Prostate gland (tissue), 2 donors: ENCODE results near the gene CCDC146. TPM values are rescaled to one million over a fixed set of nuclear protein-coding genes. Genes with fewer than 3 reads are reported as not detected.

ENCODE experiments used
- DNase-seq: peaks from one replicate; pipeline ENCODE4 v3.0.0-alpha.2; 2019; ENCODE audit warnings: low spot score
- H3K27ac ChIP-seq, 2 donors: fragments of 200-600 bp; sonication (generic); 2 replicates each; pipeline ENCODE4 v1.5.1; 2017 to 2019
- H3K27me3 ChIP-seq: fragments of 200-600 bp; sonication (generic); replicated peaks from 2 replicates; pipeline ENCODE4 v1.5.1; 2019; ENCODE audit not compliant: insufficient read depth
- H3K36me3 ChIP-seq, 2 donors: fragments of 200-600 bp; sonication (generic); 1 replicate in 1 of 2; 2 replicates in 1 of 2; pipeline versions ENCODE4 v1.5.1 to v1.8.1; 2017 to 2019
- H3K4me1 ChIP-seq: fragments of 200-600 bp; sonication (generic); replicated peaks from 2 replicates; pipeline ENCODE4 v1.5.1; 2019
- H3K4me3 ChIP-seq, 2 donors: fragments of 200-600 bp; sonication (generic); 2 replicates each; pipeline ENCODE4 v1.5.1; 2017 to 2019
- H3K9me3 ChIP-seq: fragments of 200-600 bp; sonication (generic); 2 replicates; pipeline ENCODE4 v1.5.1; 2017
- POLR2A ChIP-seq: fragments of 450-650 bp; IDR thresholded peaks from one replicate; pipeline ENCODE4 v1.6.1; 2016; ENCODE audit warnings: antibody characterized with exemption, mild to moderate bottlenecking
- POLR2AphosphoS5 ChIP-seq: sonication (generic); formaldehyde crosslinking; IDR thresholded peaks from one replicate; pipeline ENCODE4 v1.6.1; 2017; ENCODE audit warnings: antibody characterized with exemption
- WGBS: methylation state at CpG from one replicate; pipeline ENCODE4 v1.1.5; 2018; 5-methylcytosine and 5-hydroxymethylcytosine counted together
- intact Hi-C: fragments of 100-400 bp; cut with DNase I; formaldehyde crosslinking; loops from one replicate; pipeline ENCODE4 v1.14.2; 2022
- total RNA-seq, 2 donors: library from RNA; depleted of rRNA; stranded (reverse); fragments of >200 nt; gene quantifications; one replicate each; pipeline ENCODE4 v1.1.0, GENCODE V29; 2016
- TF ChIP-seq, protein P1 (sequence below), 4 experiments: fragments of 200-600 bp in 2 of 4; fragments of 450-650 bp in 2 of 4; sonication (generic) in 2 of 4; IDR thresholded peaks; 1 replicate in 3 of 4; 2 replicates in 1 of 4; pipeline ENCODE4 v1.5.1; 2016 to 2019; ENCODE audit warnings: antibody characterized with exemption in 4 of 4, mild to moderate bottlenecking in 2 of 4, moderate library complexity in 2 of 4

Gene CCDC146
- total RNA-seq, 2 donors from 2014 or later, result 16.5 to 21.4 TPM

DNA sequence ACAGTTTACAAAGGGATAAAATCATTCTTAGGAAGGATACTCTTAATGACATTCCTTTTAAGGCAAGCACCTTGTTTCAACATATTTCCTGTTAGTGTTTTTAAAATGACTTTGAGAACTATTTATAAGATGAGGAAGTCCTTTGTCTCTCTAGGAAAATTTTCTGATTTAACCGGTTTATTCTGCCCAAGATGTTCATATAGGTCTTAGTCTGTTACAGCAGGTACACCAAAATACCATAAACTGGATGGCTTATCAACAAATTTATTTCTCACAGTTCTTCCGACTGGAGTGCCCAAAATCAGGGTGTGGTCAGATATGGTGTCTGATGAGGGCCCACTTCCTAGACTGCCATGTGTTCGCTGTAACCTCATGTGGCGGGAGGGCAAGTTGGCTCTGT, 215.8 kb downstream of the CCDC146 start:
- H3K27me3 ChIP-seq, result no peaks in the 10 kb centered on the region
- no peak for DNase-seq
- 70% methylated on average over 4 of the region's 4 CpGs for WGBS
- H3K9me3 ChIP-seq, result no peaks in the 10 kb centered on the region
- H3K36me3 ChIP-seq, result no peaks in the 10 kb centered on the region
- no peak overlapping the region for H3K4me3 ChIP-seq
- intact Hi-C loops, result no loop called here
- no peaks in the 10 kb centered on the region for H3K4me1 ChIP-seq
- no peak for TF ChIP-seq POLR2AphosphoS5
- no peak for TF ChIP-seq POLR2A
- TF ChIP-seq, protein P1, sequence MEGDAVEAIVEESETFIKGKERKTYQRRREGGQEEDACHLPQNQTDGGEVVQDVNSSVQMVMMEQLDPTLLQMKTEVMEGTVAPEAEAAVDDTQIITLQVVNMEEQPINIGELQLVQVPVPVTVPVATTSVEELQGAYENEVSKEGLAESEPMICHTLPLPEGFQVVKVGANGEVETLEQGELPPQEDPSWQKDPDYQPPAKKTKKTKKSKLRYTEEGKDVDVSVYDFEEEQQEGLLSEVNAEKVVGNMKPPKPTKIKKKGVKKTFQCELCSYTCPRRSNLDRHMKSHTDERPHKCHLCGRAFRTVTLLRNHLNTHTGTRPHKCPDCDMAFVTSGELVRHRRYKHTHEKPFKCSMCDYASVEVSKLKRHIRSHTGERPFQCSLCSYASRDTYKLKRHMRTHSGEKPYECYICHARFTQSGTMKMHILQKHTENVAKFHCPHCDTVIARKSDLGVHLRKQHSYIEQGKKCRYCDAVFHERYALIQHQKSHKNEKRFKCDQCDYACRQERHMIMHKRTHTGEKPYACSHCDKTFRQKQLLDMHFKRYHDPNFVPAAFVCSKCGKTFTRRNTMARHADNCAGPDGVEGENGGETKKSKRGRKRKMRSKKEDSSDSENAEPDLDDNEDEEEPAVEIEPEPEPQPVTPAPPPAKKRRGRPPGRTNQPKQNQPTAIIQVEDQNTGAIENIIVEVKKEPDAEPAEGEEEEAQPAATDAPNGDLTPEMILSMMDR (IDR thresholded peaks at IDR 0.05), result no peak
- no peak overlapping the region for H3K27ac ChIP-seq

DNA sequence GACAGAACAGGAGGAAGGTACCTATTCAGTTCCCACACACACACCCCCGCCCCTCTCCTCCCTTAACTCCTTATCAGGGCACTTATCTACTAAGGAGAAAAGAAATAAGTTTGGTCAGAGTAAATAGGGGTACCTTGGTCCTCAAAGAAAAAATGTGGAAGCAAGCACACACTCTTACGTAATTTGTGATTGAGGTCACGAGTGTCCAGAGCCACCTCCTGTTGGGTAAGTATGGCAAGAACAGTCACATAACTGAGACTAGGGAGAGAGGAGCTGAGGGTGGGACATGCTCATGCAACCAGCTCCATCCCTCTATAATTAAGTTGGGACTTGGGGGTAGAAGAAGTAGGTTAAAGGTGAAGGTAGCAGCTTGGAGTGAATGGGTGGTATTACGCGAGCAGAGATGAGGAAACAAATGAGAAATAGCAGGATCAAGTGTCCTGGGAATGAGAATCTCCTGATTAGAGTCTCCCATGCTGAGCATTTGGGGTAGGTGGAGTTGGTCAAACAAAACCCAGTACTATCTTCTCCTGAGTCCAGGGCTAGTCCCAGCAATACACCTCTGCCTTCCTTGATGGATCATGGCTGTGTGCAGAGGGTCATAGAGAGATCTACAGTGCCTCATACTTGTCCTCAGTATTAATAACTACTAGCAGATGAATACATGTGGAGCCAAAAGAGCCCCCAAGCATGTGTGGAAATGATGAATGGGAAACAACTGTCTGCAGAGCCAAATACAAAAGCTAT, 216.6 kb downstream of the CCDC146 start:
- H3K9me3 ChIP-seq, result no peaks in the 10 kb centered on the region
- WGBS, result 73% methylated on average over 5 of the region's 5 CpGs
- H3K36me3 ChIP-seq, result no peaks in the 10 kb centered on the region
- no peak overlapping the region for H3K27ac ChIP-seq
- TF ChIP-seq, protein P1 (IDR thresholded peaks at IDR 0.05), result no peak
- no peak for TF ChIP-seq POLR2A
- TF ChIP-seq POLR2AphosphoS5, result no peak
- no peak overlapping the region for H3K4me3 ChIP-seq
- no peaks in the 10 kb centered on the region for H3K27me3 ChIP-seq
- H3K4me1 ChIP-seq, result no peaks in the 10 kb centered on the region
- no peak for DNase-seq
- intact Hi-C loops, result no loop called here

DNA sequence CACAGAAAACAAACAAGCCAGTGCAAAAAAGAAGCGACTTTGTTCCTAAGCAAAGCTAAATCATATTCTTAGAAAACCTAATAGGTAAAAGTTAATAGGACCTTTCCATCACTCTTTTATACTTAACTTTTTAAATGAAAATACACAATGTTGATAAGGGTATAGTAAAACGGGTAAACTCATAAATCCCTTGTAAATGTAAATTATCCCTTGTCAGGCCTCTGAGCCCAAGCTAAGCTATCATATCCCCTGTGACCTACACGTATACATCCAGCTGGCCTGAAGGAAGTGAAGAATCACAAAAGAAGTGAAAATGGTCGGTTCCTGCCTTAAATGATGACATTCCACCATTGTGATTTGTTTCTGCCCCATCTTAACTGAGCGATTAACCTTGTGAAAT, 217.3 kb downstream of the CCDC146 start:
- Histone ChIP-seq H3K4me1 (no peaks in the 10 kb centered on the region), H3K27ac (no peak overlapping the region), H3K4me3 (no peak overlapping the region), H3K27me3 (no peaks in the 10 kb centered on the region), H3K9me3 (no peaks in the 10 kb centered on the region), H3K36me3 (no peaks in the 10 kb centered on the region)
- TF ChIP-seq, protein P1 (IDR thresholded peaks at IDR 0.05), result no peak
- TF ChIP-seq POLR2AphosphoS5, result no peak
- no peak for TF ChIP-seq POLR2A
- intact Hi-C loops, result no loop called here
- DNase-seq, result no peak
- WGBS, result 58% methylated on average over 5 of the region's 5 CpGs

Other genes with a start within 250 kb of the CCDC146 start
- not detected for gene SPDYE17, start 90.3 kb upstream of the CCDC146 start, total RNA-seq
- gene SPDYE18, start 60.1 kb upstream of the CCDC146 start, total RNA-seq, result 1 to 10 TPM in 1 of 2 donors, not detected in 1; 4.1 TPM
- gene FGL2, start 77.2 kb downstream of the CCDC146 start, total RNA-seq, result 10 to 100 TPM in 1 of 2 donors, 1 to 10 TPM in 1; 6.3 to 11.7 TPM